Neural progenitor cell (in vitro differentiated cells): ENCODE measurements around the gene ABCC5. TPM values are rescaled to one million over a fixed set of nuclear protein-coding genes. Genes with fewer than 3 reads are reported as not detected.

ENCODE experiments used
- DNase-seq: peaks from one replicate; pipeline ENCODE4 v3.0.0-alpha.2; 2016; ENCODE audit warnings: low spot score
- H2AFZ ChIP-seq: fragments of 200-600 bp; sonication (generic); replicated peaks from 2 replicates; pipeline ENCODE4 v1.6.1; 2016; ENCODE audit warnings: antibody characterized with exemption
- H3F3A ChIP-seq: fragments of 200-600 bp; sonication (generic); 2 replicates; pipeline ENCODE4 v1.6.1; 2016; ENCODE audit warnings: antibody characterized with exemption, low read depth
- H3K27ac ChIP-seq: fragments of 200-600 bp; sonication (generic); 2 replicates; pipeline ENCODE4 v1.5.1; 2016; ENCODE audit warnings: mild to moderate bottlenecking
- H3K27me3 ChIP-seq: fragments of 200-600 bp; sonication (generic); 2 replicates; pipeline ENCODE4 v1.6.1; 2016; ENCODE audit warnings: mild to moderate bottlenecking, moderate library complexity
- H3K36me3 ChIP-seq: fragments of 200-600 bp; sonication (generic); 2 replicates; pipeline ENCODE4 v1.5.1; 2016
- H3K4me1 ChIP-seq: fragments of 200-600 bp; sonication (generic); 2 replicates; pipeline ENCODE4 v1.6.1; 2016; ENCODE audit warnings: mixed run types
- H3K4me2 ChIP-seq: fragments of 200-600 bp; sonication (generic); 2 replicates; pipeline ENCODE4 v1.6.1; 2016
- H3K4me3 ChIP-seq: fragments of 200-600 bp; sonication (generic); 2 replicates; pipeline ENCODE4 v1.5.1; 2016
- H3K79me2 ChIP-seq: fragments of 200-600 bp; sonication (generic); 2 replicates; pipeline ENCODE4 v1.6.1; 2016; ENCODE audit warnings: low read depth
- H3K9ac ChIP-seq: fragments of 200-600 bp; sonication (generic); 2 replicates; pipeline ENCODE4 v1.6.1; 2016
- H3K9me3 ChIP-seq: fragments of 200-600 bp; sonication (generic); 2 replicates; pipeline ENCODE4 v1.5.1; 2016; ENCODE audit warnings: low read depth
- H4K20me1 ChIP-seq: fragments of 200-600 bp; sonication (generic); 2 replicates; pipeline ENCODE4 v1.6.1; 2016; ENCODE audit warnings: low read depth
- H3K27ac Mint-ChIP-seq: 3 replicates; pipeline ENCODE4 v1.8.0; 2021; ENCODE audit warnings: mixed read lengths
- H3K27me3 Mint-ChIP-seq: 2 replicates; pipeline ENCODE4 v1.8.0; 2022; ENCODE audit warnings: low read depth, mild to moderate bottlenecking, inconsistent platforms, moderate library complexity, mixed read lengths; ENCODE audit not compliant: insufficient read depth
- H3K36me3 Mint-ChIP-seq: 3 replicates; pipeline ENCODE4 v1.8.0; 2021; ENCODE audit warnings: mixed read lengths
- H3K4me1 Mint-ChIP-seq: 3 replicates; pipeline ENCODE4 v1.8.0; 2021; ENCODE audit warnings: mixed read lengths
- H3K4me3 Mint-ChIP-seq: 3 replicates; pipeline ENCODE4 v1.8.0; 2021; ENCODE audit warnings: mild to moderate bottlenecking, moderate library complexity, mixed read lengths
- H3K9me3 Mint-ChIP-seq: 3 replicates; pipeline ENCODE4 v1.8.0; 2020; ENCODE audit warnings: mixed read lengths
- EZH2 ChIP-seq: fragments of 200-600 bp; sonication (generic); IDR thresholded peaks from 2 replicates; pipeline ENCODE4 v1.6.1; 2017; ENCODE audit warnings: antibody characterized with exemption, mild to moderate bottlenecking, moderate library complexity
- EZH2phosphoT487 ChIP-seq: fragments of 200-600 bp; sonication (generic); IDR thresholded peaks from 2 replicates; pipeline ENCODE4 v1.6.1; 2017; ENCODE audit warnings: antibody characterized with exemption
- total RNA-seq: library from RNA; depleted of rRNA; stranded (reverse); fragments of >200 nt; gene quantifications from 2 replicates; pipeline ENCODE4 v1.2.3, GENCODE V29; 2015; ENCODE audit warnings: low replicate concordance
- TF ChIP-seq, protein P1 (sequence below): fragments of 200-600 bp; sonication (generic); IDR thresholded peaks from 2 replicates; pipeline ENCODE4 v1.5.1; 2017; ENCODE audit warnings: antibody characterized with exemption, mild to moderate bottlenecking

Gene ABCC5
- total RNA-seq, 1 donor from 2014 or later: 34.0 TPM

DNA sequence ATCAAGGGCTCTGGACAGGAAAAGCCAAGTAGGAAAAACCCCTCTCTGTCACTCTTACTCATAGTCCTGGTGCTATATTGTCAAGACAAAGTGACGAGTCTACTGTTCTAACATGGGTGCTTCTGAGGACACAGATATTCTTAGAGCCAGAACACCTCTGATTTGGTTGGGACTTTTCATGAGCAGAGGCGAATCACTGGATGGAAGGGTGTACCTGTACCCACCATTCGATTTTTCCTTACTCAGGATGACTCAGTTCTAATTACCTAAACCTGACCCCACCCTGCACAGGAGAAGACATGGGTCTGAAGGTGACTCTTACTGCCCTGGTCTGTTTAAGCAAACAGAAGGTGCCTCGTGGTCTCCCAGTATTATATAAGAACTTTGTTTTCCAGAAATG is 58.5 kb downstream of the ABCC5 start:
- Histone ChIP-seq H3K4me1 (no peaks in the 10 kb centered on the region), H3K9ac (no peak overlapping the region), H3K27me3 (no peaks in the 10 kb centered on the region), H3K4me3 (no peak overlapping the region), H3F3A (peaks cover 19% of the 10 kb centered on the region), H2AFZ (no peak overlapping the region), H3K36me3 (no peaks in the 10 kb centered on the region), H3K9me3 (no peaks in the 10 kb centered on the region), H3K27ac (no peak overlapping the region), H4K20me1 (no peaks in the 10 kb centered on the region), H3K79me2 (no peaks in the 10 kb centered on the region), H3K4me2 (no peak overlapping the region)
- Mint-ChIP-seq H3K4me1 (no peaks in the 10 kb centered on the region), H3K4me3 (no peak overlapping the region), H3K27ac (no peak overlapping the region), H3K36me3 (peaks cover 20% of the 10 kb centered on the region), H3K9me3 (no peaks in the 10 kb centered on the region), H3K27me3 (peaks cover 3% of the 10 kb centered on the region)
- TF ChIP-seq EZH2: no peak
- TF ChIP-seq, protein P1, sequence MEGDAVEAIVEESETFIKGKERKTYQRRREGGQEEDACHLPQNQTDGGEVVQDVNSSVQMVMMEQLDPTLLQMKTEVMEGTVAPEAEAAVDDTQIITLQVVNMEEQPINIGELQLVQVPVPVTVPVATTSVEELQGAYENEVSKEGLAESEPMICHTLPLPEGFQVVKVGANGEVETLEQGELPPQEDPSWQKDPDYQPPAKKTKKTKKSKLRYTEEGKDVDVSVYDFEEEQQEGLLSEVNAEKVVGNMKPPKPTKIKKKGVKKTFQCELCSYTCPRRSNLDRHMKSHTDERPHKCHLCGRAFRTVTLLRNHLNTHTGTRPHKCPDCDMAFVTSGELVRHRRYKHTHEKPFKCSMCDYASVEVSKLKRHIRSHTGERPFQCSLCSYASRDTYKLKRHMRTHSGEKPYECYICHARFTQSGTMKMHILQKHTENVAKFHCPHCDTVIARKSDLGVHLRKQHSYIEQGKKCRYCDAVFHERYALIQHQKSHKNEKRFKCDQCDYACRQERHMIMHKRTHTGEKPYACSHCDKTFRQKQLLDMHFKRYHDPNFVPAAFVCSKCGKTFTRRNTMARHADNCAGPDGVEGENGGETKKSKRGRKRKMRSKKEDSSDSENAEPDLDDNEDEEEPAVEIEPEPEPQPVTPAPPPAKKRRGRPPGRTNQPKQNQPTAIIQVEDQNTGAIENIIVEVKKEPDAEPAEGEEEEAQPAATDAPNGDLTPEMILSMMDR: no peak
- TF ChIP-seq EZH2phosphoT487: no peak
- DNase-seq: no peak

GRCh38 chr3:183958775-183959174 is 58.9 kb downstream of the ABCC5 start:
- Histone ChIP-seq H3K4me2 (no peak overlapping the region), H3F3A (peaks cover 19% of the 10 kb centered on the region), H3K4me1 (no peaks in the 10 kb centered on the region), H4K20me1 (no peaks in the 10 kb centered on the region), H3K36me3 (no peaks in the 10 kb centered on the region), H3K79me2 (no peaks in the 10 kb centered on the region), H2AFZ (no peak overlapping the region), H3K4me3 (no peak overlapping the region), H3K9me3 (no peaks in the 10 kb centered on the region), H3K27me3 (no peaks in the 10 kb centered on the region), H3K9ac (no peak overlapping the region), H3K27ac (no peak overlapping the region)
- DNase-seq: no peak
- Mint-ChIP-seq H3K4me1 (no peaks in the 10 kb centered on the region), H3K9me3 (no peaks in the 10 kb centered on the region), H3K36me3 (peaks cover 17% of the 10 kb centered on the region), H3K27me3 (peaks cover 4% of the 10 kb centered on the region), H3K27ac (no peak overlapping the region), H3K4me3 (no peak overlapping the region)
- TF ChIP-seq, protein P1: no peak
- TF ChIP-seq EZH2phosphoT487: no peak
- no peak for TF ChIP-seq EZH2

GRCh38 chr3:183958226-183958625 is 59.5 kb downstream of the ABCC5 start:
- no peaks in the 10 kb centered on the region for H3K79me2 ChIP-seq
- peaks cover 19% of the 10 kb centered on the region for H3F3A ChIP-seq
- no peaks in the 10 kb centered on the region for H3K9me3 ChIP-seq
- no peak overlapping the region for H3K9ac ChIP-seq
- no peaks in the 10 kb centered on the region for H4K20me1 ChIP-seq
- no peak overlapping the region for H3K4me2 ChIP-seq
- H3K9me3 Mint-ChIP-seq: no peaks in the 10 kb centered on the region
- H3K4me1 Mint-ChIP-seq: no peaks in the 10 kb centered on the region
- no peak for DNase-seq
- no peaks in the 10 kb centered on the region for H3K4me1 ChIP-seq
- H3K36me3 Mint-ChIP-seq: peaks cover 13% of the 10 kb centered on the region
- peaks cover 5% of the 10 kb centered on the region for H3K27me3 Mint-ChIP-seq
- H3K27me3 ChIP-seq: no peaks in the 10 kb centered on the region
- no peak overlapping the region for H3K27ac Mint-ChIP-seq
- H3K4me3 ChIP-seq: no peak overlapping the region
- H3K36me3 ChIP-seq: no peaks in the 10 kb centered on the region
- TF ChIP-seq, protein P1: no peak
- no peak for TF ChIP-seq EZH2
- no peak overlapping the region for H3K4me3 Mint-ChIP-seq
- H2AFZ ChIP-seq: no peak overlapping the region
- no peak overlapping the region for H3K27ac ChIP-seq

- Histone ChIP-seq H4K20me1 (no peaks in the 10 kb centered on the region), H3K36me3 (no peaks in the 10 kb centered on the region), H3K4me1 (no peaks in the 10 kb centered on the region), H3K27me3 (no peaks in the 10 kb centered on the region), H3F3A (peaks cover 19% of the 10 kb centered on the region), H3K4me2 (no peak overlapping the region), H2AFZ (no peak overlapping the region), H3K27ac (no peak overlapping the region), H3K9me3 (no peaks in the 10 kb centered on the region), H3K79me2 (no peaks in the 10 kb centered on the region), H3K4me3 (no peak overlapping the region), H3K9ac (no peak overlapping the region)
- Mint-ChIP-seq H3K27ac (no peak overlapping the region), H3K36me3 (peaks cover 14% of the 10 kb centered on the region), H3K4me3 (no peak overlapping the region), H3K4me1 (no peaks in the 10 kb centered on the region), H3K9me3 (no peaks in the 10 kb centered on the region), H3K27me3 (peaks cover 2% of the 10 kb centered on the region)
- TF ChIP-seq, protein P1: no peak
- TF ChIP-seq EZH2phosphoT487 (no peak), EZH2 (no peak)
- no peak for DNase-seq
These were observed 62.8 kb downstream of the ABCC5 start for GRCh38 chr3:183954875-183955274.
